ENCODE measurements around the gene ANKZF1. TPM values are rescaled to one million over a fixed set of nuclear protein-coding genes. Genes with fewer than 3 reads are reported as not detected.

ANKZF1 gene
- total RNA-seq, 1 donor from 2014 or later, result 43.8 TPM

GRCh38 chr2:219223831-219224610, 5.6 kb upstream of the ANKZF1 start:
- no peak overlapping the region for H3K27ac Mint-ChIP-seq (ENCODE audit: unreplicated experiment)
- peaks cover 33% of the 10 kb centered on the region for H3K36me3 Mint-ChIP-seq (ENCODE audit: low read depth, unreplicated experiment)
- FAIRE-seq (no peak), DNase-seq (ENCODE audit: low read depth) (no peak)
- Histone ChIP-seq H3K4me2 (ENCODE audit: low read length) (no peak overlapping the region), H3K9ac (ENCODE audit: low read length) (no peak overlapping the region), H3K27me3 (ENCODE audit: insufficient read depth, low read length) (no peaks in the 10 kb centered on the region), H4K20me1 (ENCODE audit: insufficient read depth, low read length) (peaks cover 24% of the 10 kb centered on the region), H3K36me3 (ENCODE audit: insufficient read depth, low read length) (peaks cover 26% of the 10 kb centered on the region), H3K9me3 (ENCODE audit: insufficient read depth, low read depth, low read length) (no peaks in the 10 kb centered on the region), H3K4me1 (ENCODE audit: insufficient read depth, low read length) (peaks cover 19% of the 10 kb centered on the region), H3K4me3 (ENCODE audit: insufficient read depth, low read depth, low read length) (no peak overlapping the region), H3K79me2 (ENCODE audit: insufficient read depth, low read length) (peaks cover 23% of the 10 kb centered on the region), H3K27ac (ENCODE audit: low read depth, low read length) (no peak overlapping the region), H2AFZ (ENCODE audit: low read depth, low read length) (no peak overlapping the region)
- H3K4me1 Mint-ChIP-seq (ENCODE audit: low read depth, unreplicated experiment), result peaks cover 5% of the 10 kb centered on the region
- peak overlapping the region; percentile 11 for H3K4me3 Mint-ChIP-seq (ENCODE audit: unreplicated experiment)
- no peaks in the 10 kb centered on the region for H3K9me3 Mint-ChIP-seq (ENCODE audit: unreplicated experiment)
- H3K27me3 Mint-ChIP-seq (ENCODE audit: low read depth, unreplicated experiment), result no peaks in the 10 kb centered on the region
- TF ChIP-seq CTCF (IDR thresholded peaks at IDR 0.05; ENCODE audit: insufficient read depth, low read depth, low read length), result no peak
- TF ChIP-seq EZH2 (IDR thresholded peaks at IDR 0.05; ENCODE audit: insufficient read depth, low read length), result no peak

GRCh38 chr2:219225350-219225749, 4.3 kb upstream of the ANKZF1 start:
- no peak for TF ChIP-seq CTCF (IDR thresholded peaks at IDR 0.05; ENCODE audit: insufficient read depth, low read depth, low read length)
- TF ChIP-seq EZH2 (IDR thresholded peaks at IDR 0.05; ENCODE audit: insufficient read depth, low read length), result no peak
- Histone ChIP-seq H3K4me1 (ENCODE audit: insufficient read depth, low read length) (peaks cover 15% of the 10 kb centered on the region), H3K27ac (ENCODE audit: low read depth, low read length) (no peak overlapping the region), H4K20me1 (ENCODE audit: insufficient read depth, low read length) (peaks cover 14% of the 10 kb centered on the region), H3K79me2 (ENCODE audit: insufficient read depth, low read length) (peaks cover 24% of the 10 kb centered on the region), H3K27me3 (ENCODE audit: insufficient read depth, low read length) (no peaks in the 10 kb centered on the region), H3K9ac (ENCODE audit: low read length) (no peak overlapping the region), H3K9me3 (ENCODE audit: insufficient read depth, low read depth, low read length) (no peaks in the 10 kb centered on the region), H3K36me3 (ENCODE audit: insufficient read depth, low read length) (peaks cover 26% of the 10 kb centered on the region), H3K4me2 (ENCODE audit: low read length) (no peak overlapping the region), H2AFZ (ENCODE audit: low read depth, low read length) (no peak overlapping the region), H3K4me3 (ENCODE audit: insufficient read depth, low read depth, low read length) (no peak overlapping the region)
- no peaks in the 10 kb centered on the region for H3K9me3 Mint-ChIP-seq (ENCODE audit: unreplicated experiment)
- DNase-seq (ENCODE audit: low read depth), result no peak
- no peak for FAIRE-seq
- H3K27ac Mint-ChIP-seq (ENCODE audit: unreplicated experiment), result no peak overlapping the region
- H3K36me3 Mint-ChIP-seq (ENCODE audit: low read depth, unreplicated experiment), result peaks cover 32% of the 10 kb centered on the region
- no peak overlapping the region for H3K4me3 Mint-ChIP-seq (ENCODE audit: unreplicated experiment)
- H3K27me3 Mint-ChIP-seq (ENCODE audit: low read depth, unreplicated experiment), result no peaks in the 10 kb centered on the region
- peaks cover 6% of the 10 kb centered on the region for H3K4me1 Mint-ChIP-seq (ENCODE audit: low read depth, unreplicated experiment)

Measured in astrocyte (in vitro differentiated cells and primary cell).